ENCODE measurements around the gene GPR45.

The GPR45 gene

GRCh38 chr2:105254531-105255210 is 13.1 kb downstream of the GPR45 start:
- no peak for DNase-seq (ENCODE audit: low read depth)

GRCh38 chr2:105255979-105256378 is 14.4 kb downstream of the GPR45 start:
- DNase-seq (ENCODE audit: low read depth): no peak

GRCh38 chr2:105256431-105257047 is 15.0 kb downstream of the GPR45 start:
- DNase-seq (ENCODE audit: low read depth): no peak

GRCh38 chr2:105257981-105258380 is 16.4 kb downstream of the GPR45 start:
- DNase-seq (ENCODE audit: low read depth): no peak

- DNase-seq (ENCODE audit: low read depth): no peak
Measured at GRCh38 chr2:105258835-105259350, 17.4 kb downstream of the GPR45 start.

GRCh38 chr2:105261061-105261460 is 19.5 kb downstream of the GPR45 start:
- no peak for DNase-seq (ENCODE audit: low read depth)

- no peak for DNase-seq (ENCODE audit: low read depth)
Measured at GRCh38 chr2:105262651-105263091, 21.1 kb downstream of the GPR45 start.

- DNase-seq (ENCODE audit: low read depth): no peak
Measured at GRCh38 chr2:105269426-105269825, 27.9 kb downstream of the GPR45 start.

GRCh38 chr2:105271393-105272045 is 30.0 kb downstream of the GPR45 start:
- no peak for DNase-seq (ENCODE audit: low read depth)

- no peak for DNase-seq (ENCODE audit: low read depth)
Measured at GRCh38 chr2:105272176-105272575, 30.6 kb downstream of the GPR45 start.

- no peak for DNase-seq (ENCODE audit: low read depth)
Measured at GRCh38 chr2:105274046-105274445, 32.5 kb downstream of the GPR45 start.

- no peak for DNase-seq (ENCODE audit: low read depth)
Measured at GRCh38 chr2:105278654-105279053, 37.1 kb downstream of the GPR45 start.

GRCh38 chr2:105279126-105279525 is 37.6 kb downstream of the GPR45 start:
- DNase-seq (ENCODE audit: low read depth): no peak

- DNase-seq (ENCODE audit: low read depth): no peak
Measured at GRCh38 chr2:105280281-105280680, 38.7 kb downstream of the GPR45 start.

- no peak for DNase-seq (ENCODE audit: low read depth)
Measured at GRCh38 chr2:105283532-105283931, 42.0 kb downstream of the GPR45 start.

- no peak for DNase-seq (ENCODE audit: low read depth)
Measured at GRCh38 chr2:105287692-105288091, 46.1 kb downstream of the GPR45 start.

- no peak for DNase-seq (ENCODE audit: low read depth)
Measured at GRCh38 chr2:105288133-105288532, 46.6 kb downstream of the GPR45 start.

- DNase-seq (ENCODE audit: low read depth): no peak
Measured at GRCh38 chr2:105290981-105291660, 49.6 kb downstream of the GPR45 start.

- DNase-seq (ENCODE audit: low read depth): no peak
Measured at GRCh38 chr2:105291981-105292380, 50.4 kb downstream of the GPR45 start.
